Cardiac muscle cell (in vitro differentiated cells and primary cell): ENCODE results near the gene RSU1. TPM values are rescaled to one million over a fixed set of nuclear protein-coding genes. Genes with fewer than 3 reads are reported as not detected.

Experiments used
- DNase-seq, 2 donors: peaks; one replicate each; pipeline versions ENCODE4 v3.0.0 to v3.0.0-alpha.2; 2010 to 2017; ENCODE audit warnings: low read depth in 1 of 2, low spot score in 1 of 2
- H3K27ac ChIP-seq: fragments of 200-600 bp; sonication (generic); 2 replicates; pipeline ENCODE4 v1.5.1; 2016
- H3K27me3 ChIP-seq: fragments of 200-600 bp; sonication (generic); 2 replicates; pipeline ENCODE4 v1.6.0; 2016; ENCODE audit warnings: control low read depth
- H3K36me3 ChIP-seq: fragments of 200-600 bp; sonication (generic); 2 replicates; pipeline ENCODE4 v1.5.1; 2016; ENCODE audit warnings: control low read depth
- H3K4me1 ChIP-seq: fragments of 200-600 bp; sonication (generic); 2 replicates; pipeline ENCODE4 v1.8.1; 2017; ENCODE audit warnings: low read depth, mild to moderate bottlenecking, mixed run types
- H3K4me3 ChIP-seq: fragments of 200-600 bp; sonication (generic); 2 replicates; pipeline ENCODE4 v1.5.1; 2016; ENCODE audit warnings: mild to moderate bottlenecking
- H3K9me3 ChIP-seq: fragments of 200-600 bp; sonication (generic); 2 replicates; pipeline ENCODE4 v1.5.1; 2017; ENCODE audit warnings: low read depth, mild to moderate bottlenecking, control low read depth
- CTCF ChIP-seq: IDR thresholded peaks from 2 replicates; pipeline ENCODE4 v1.5.1; 2012; ENCODE audit warnings: low read depth, mild to moderate bottlenecking, low read length
- polyA plus RNA-seq: library from polyadenylated mRNA; unstranded; fragments of >200 nt; fragmentation: Nextera tagmentation; extraction: Ambion mirVana; gene quantifications from 2 replicates; pipeline ENCODE4 v1.2.1, GENCODE V29; 2016
- total RNA-seq: library from RNA; depleted of rRNA; stranded (reverse); fragments of >200 nt; gene quantifications from 2 replicates; pipeline ENCODE4 v1.2.3, GENCODE V29; 2016

RSU1 gene
- total and polyA plus RNA-seq, 2 experiments from 2014 or later = 18.4 to 69.7 TPM

- DNase-seq = peak in 1 of 2 donors; percentile 45
- Histone ChIP-seq H3K9me3 (no peaks in the 10 kb centered on the region), H3K27ac (peak overlapping the region; percentile 15)
Observed at GRCh38 chr10:16663444-16663843, 153.8 kb downstream of the RSU1 start.

GRCh38 chr10:16662923-16663322 lies 154.3 kb downstream of the RSU1 start:
- no peaks in the 10 kb centered on the region for H3K36me3 ChIP-seq
- no peak overlapping the region for H3K4me3 ChIP-seq
- DNase-seq = no peak
- H3K9me3 ChIP-seq = no peaks in the 10 kb centered on the region
- peak overlapping the region; percentile 53 for H3K27ac ChIP-seq
- H3K27me3 ChIP-seq = no peaks in the 10 kb centered on the region
- peaks cover 3% of the 10 kb centered on the region for H3K4me1 ChIP-seq
- TF ChIP-seq CTCF = no peak

More at GRCh38 chr10:16663444-16663843, 153.8 kb downstream of the RSU1 start:
- Histone ChIP-seq H3K4me3 (no peak overlapping the region), H3K27me3 (no peaks in the 10 kb centered on the region), H3K36me3 (no peaks in the 10 kb centered on the region), H3K4me1 (peaks cover 3% of the 10 kb centered on the region)
- TF ChIP-seq CTCF = no peak

- DNase-seq = no peak
- H3K27me3 ChIP-seq = no peaks in the 10 kb centered on the region
- H3K36me3 ChIP-seq = no peaks in the 10 kb centered on the region
- H3K4me3 ChIP-seq = no peak overlapping the region
- H3K27ac ChIP-seq = no peak overlapping the region
- TF ChIP-seq CTCF = no peak
- no peaks in the 10 kb centered on the region for H3K4me1 ChIP-seq
- no peaks in the 10 kb centered on the region for H3K9me3 ChIP-seq
Observed at GRCh38 chr10:16656895-16657294, 160.3 kb downstream of the RSU1 start.

GRCh38 chr10:16653224-16653623 lies 164.0 kb downstream of the RSU1 start:
- H3K4me1 ChIP-seq = no peaks in the 10 kb centered on the region
- H3K4me3 ChIP-seq = no peak overlapping the region
- no peak for TF ChIP-seq CTCF
- H3K27ac ChIP-seq = no peak overlapping the region
- H3K27me3 ChIP-seq = no peaks in the 10 kb centered on the region
- H3K9me3 ChIP-seq = no peaks in the 10 kb centered on the region
- DNase-seq = peak in 1 of 2 donors; percentile 9
- no peaks in the 10 kb centered on the region for H3K36me3 ChIP-seq

GRCh38 chr10:16652154-16652553 lies 165.1 kb downstream of the RSU1 start:
- H3K36me3 ChIP-seq = no peaks in the 10 kb centered on the region
- H3K4me1 ChIP-seq = no peaks in the 10 kb centered on the region
- DNase-seq = peak in 1 of 2 donors; percentile 32
- H3K9me3 ChIP-seq = no peaks in the 10 kb centered on the region
- H3K27me3 ChIP-seq = no peaks in the 10 kb centered on the region
- H3K4me3 ChIP-seq = no peak overlapping the region
- no peak for TF ChIP-seq CTCF
- no peak overlapping the region for H3K27ac ChIP-seq

DNA sequence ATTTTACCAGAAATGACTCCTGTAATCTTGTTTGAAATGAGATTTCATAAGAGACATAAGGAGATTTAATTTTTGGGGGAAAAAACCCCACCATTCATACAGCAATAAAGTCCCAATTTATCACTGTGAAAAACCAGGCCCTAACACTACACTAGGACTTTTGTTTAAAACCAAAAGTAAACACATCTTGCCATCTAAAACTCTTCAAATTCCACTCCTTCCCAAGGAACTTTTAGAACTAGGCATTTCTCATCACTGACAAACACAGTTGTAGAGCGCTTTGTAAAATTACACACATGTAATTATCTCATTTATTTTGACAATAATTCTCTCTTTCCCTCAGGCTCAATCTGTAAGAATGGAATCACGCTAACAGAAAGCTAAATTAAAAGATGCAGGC lies 167.5 kb downstream of the RSU1 start:
- Histone ChIP-seq H3K4me3 (no peak overlapping the region), H3K36me3 (no peaks in the 10 kb centered on the region), H3K9me3 (no peaks in the 10 kb centered on the region), H3K27me3 (no peaks in the 10 kb centered on the region), H3K27ac (no peak overlapping the region), H3K4me1 (no peaks in the 10 kb centered on the region)
- no peak for DNase-seq
- TF ChIP-seq CTCF = no peak
